ENCODE results near the gene IGFL1. TPM values are rescaled to one million over a fixed set of nuclear protein-coding genes. Genes with fewer than 3 reads are reported as not detected.

IGFL1 gene
- total RNA-seq, 4 donors from 2014 or later = 1.2 TPM; not detected in 3

DNA sequence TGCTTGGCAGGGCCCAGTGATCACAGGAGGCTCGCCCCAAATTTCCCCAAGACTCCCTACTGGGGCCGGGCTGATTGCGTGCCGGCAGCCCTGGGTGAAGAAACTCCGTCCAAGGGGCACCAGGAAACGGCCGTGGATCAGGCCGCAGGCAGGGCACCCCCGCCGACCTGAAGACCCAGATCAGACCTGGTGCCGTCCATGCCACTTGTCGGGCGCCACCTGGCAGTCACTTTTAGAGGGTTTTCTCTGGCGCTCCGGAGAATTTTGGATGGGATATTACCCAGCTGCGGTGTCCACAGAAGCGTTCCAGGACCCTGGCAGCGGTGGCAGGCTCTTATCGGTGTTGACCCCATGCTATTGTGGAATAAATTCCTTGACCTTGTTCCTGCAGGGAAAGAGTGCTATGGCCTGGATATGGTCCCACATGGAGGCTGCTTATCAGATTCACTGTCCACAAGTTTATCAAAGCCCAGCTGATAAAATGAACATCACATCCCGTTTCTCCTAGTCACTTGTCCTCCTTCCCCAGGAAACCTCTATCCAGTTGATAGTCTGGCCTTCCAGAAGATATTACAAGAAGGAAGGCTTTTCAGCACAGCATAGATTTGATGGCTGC is 43.3 kb upstream of the IGFL1 start:
- TF ChIP-seq POLR2AphosphoS5 (IDR thresholded peaks at IDR 0.05) = no peak
- TF ChIP-seq POLR2A (IDR thresholded peaks at IDR 0.05) = no peak
- no peak for TF ChIP-seq EP300 (IDR thresholded peaks at IDR 0.05)
- TF ChIP-seq, protein P1, sequence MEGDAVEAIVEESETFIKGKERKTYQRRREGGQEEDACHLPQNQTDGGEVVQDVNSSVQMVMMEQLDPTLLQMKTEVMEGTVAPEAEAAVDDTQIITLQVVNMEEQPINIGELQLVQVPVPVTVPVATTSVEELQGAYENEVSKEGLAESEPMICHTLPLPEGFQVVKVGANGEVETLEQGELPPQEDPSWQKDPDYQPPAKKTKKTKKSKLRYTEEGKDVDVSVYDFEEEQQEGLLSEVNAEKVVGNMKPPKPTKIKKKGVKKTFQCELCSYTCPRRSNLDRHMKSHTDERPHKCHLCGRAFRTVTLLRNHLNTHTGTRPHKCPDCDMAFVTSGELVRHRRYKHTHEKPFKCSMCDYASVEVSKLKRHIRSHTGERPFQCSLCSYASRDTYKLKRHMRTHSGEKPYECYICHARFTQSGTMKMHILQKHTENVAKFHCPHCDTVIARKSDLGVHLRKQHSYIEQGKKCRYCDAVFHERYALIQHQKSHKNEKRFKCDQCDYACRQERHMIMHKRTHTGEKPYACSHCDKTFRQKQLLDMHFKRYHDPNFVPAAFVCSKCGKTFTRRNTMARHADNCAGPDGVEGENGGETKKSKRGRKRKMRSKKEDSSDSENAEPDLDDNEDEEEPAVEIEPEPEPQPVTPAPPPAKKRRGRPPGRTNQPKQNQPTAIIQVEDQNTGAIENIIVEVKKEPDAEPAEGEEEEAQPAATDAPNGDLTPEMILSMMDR (IDR thresholded peaks at IDR 0.05) = no peak
- Histone ChIP-seq H3K36me3 (no peaks in the 10 kb centered on the region), H3K4me1 (no peaks in the 10 kb centered on the region), H3K27ac (no peak overlapping the region), H3K4me3 (no peak overlapping the region), H3K9me3 (no peaks in the 10 kb centered on the region), H3K27me3 (peaks cover 42% of the 10 kb centered on the region)
- no peak for ATAC-seq
- WGBS, 2 donors (ENCODE audit: low coverage in 1 of 2) = 46 to 74% methylated on average over 2 to 3 of the region's 20 CpGs

DNA sequence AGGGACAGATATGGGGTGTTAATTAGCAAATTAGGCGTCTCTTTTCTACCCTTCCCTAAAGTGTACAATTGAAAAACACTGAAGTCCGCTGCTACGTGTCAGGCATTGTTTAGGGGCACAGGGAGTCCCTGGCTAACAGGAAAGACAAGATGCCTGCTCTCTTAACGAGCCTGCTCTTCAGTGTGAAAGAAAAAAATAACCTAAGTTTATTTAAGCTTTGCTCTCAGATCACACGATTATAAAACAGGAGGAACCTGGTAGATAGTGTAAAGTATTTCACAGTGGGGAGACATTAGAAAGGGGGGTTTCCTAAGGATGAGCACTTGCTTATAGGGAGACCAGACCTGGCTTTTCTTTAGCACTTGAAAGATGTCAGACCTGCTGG is 42.8 kb upstream of the IGFL1 start:
- ATAC-seq = no peak
- Histone ChIP-seq H3K4me3 (no peak overlapping the region), H3K4me1 (no peaks in the 10 kb centered on the region), H3K27me3 (peaks cover 47% of the 10 kb centered on the region), H3K27ac (no peak overlapping the region), H3K9me3 (no peaks in the 10 kb centered on the region), H3K36me3 (no peaks in the 10 kb centered on the region)
- TF ChIP-seq POLR2A (IDR thresholded peaks at IDR 0.05) (no peak), EP300 (IDR thresholded peaks at IDR 0.05) (no peak), POLR2AphosphoS5 (IDR thresholded peaks at IDR 0.05) (no peak)
- TF ChIP-seq, protein P1 (IDR thresholded peaks at IDR 0.05) = no peak
- WGBS, 2 donors (ENCODE audit: low coverage in 1 of 2) = 17 to 19% methylated on average over 1 to 4 of the region's 5 CpGs

DNA sequence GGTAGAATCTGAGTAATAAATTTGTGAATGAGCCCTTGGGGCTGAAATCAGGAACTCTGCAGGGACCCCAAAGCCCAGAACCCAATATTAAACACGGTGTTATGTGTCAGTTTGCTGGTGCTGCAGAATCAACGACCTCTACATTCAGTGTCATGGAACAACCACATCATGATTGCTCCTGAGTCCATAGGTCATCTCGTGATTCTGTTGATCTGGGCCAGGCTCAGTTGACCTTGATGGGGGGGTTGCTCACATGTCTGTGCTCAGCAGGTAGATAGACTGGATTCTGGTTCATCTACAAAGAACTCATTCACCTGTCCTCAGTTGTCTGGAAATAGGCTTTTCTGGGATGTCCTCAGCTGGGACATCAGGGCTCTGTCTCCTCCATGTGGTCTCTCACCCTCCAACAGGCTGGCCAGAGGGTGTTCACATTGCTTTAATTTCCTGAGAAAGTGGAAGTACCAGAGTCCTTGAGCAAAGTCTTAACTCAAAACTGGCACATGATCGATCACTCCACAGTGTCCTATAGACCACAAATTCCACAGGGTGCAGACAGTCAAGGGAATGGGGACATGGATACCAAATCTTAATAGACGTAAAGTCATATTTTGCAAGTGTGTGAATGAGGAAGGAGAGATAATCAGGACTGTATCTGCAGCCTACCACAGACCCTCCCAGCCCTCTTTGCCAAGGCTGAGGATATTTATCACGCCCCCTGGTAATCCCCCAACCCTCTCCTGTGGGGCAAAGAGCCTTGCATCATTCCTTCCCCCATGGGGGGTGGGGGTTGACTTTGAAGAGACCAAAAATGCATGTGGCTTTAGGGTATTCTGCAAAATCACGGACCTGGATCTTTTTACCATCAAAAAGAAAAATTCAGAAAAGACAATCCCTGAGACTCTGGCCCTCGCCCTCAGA is 39.3 kb upstream of the IGFL1 start:
- H3K27me3 ChIP-seq = peaks cover 70% of the 10 kb centered on the region
- whole genome bisulfite sequencing, 2 donors (ENCODE audit: low coverage in 1 of 2) = 46 to 60% methylated on average over 1 to 4 of the region's 8 CpGs
- no peak for ATAC-seq
- H3K27ac ChIP-seq = no peak overlapping the region
- no peaks in the 10 kb centered on the region for H3K9me3 ChIP-seq
- H3K4me1 ChIP-seq = no peaks in the 10 kb centered on the region
- no peaks in the 10 kb centered on the region for H3K36me3 ChIP-seq
- no peak overlapping the region for H3K4me3 ChIP-seq
- TF ChIP-seq, protein P1 (IDR thresholded peaks at IDR 0.05) = no peak
- TF ChIP-seq EP300 (IDR thresholded peaks at IDR 0.05) (no peak), POLR2A (IDR thresholded peaks at IDR 0.05) (no peak), POLR2AphosphoS5 (IDR thresholded peaks at IDR 0.05) (no peak)

DNA sequence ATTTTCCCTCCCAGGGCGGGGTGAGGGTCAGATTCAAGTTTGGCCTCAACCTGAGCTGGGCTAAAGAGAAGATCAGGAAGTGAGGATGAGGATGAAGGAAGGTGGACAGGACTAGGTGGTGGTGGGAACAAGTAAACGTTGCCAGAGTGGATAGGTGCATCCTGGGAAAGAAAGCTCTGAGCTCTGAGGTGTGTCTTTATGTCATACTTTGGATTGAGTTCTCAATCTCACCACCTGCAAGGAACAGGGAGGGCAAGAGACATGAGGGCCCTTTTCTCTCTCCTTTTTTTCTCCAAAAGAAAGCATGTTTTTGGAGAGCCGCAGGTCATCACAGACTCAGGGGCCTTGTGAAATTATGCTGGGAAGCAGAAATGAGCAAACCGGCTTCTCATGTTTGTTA is 38.2 kb upstream of the IGFL1 start:
- H3K4me1 ChIP-seq = no peaks in the 10 kb centered on the region
- WGBS, 2 donors (ENCODE audit: low coverage in 1 of 2) = 58 to 82% methylated on average over 3 to 4 of the region's 4 CpGs
- no peak overlapping the region for H3K27ac ChIP-seq
- H3K9me3 ChIP-seq = no peaks in the 10 kb centered on the region
- no peak for ATAC-seq
- H3K4me3 ChIP-seq = no peak overlapping the region
- H3K36me3 ChIP-seq = no peaks in the 10 kb centered on the region
- peaks cover 74% of the 10 kb centered on the region for H3K27me3 ChIP-seq
- TF ChIP-seq EP300 (IDR thresholded peaks at IDR 0.05) = no peak
- TF ChIP-seq POLR2A (IDR thresholded peaks at IDR 0.05) = no peak
- TF ChIP-seq POLR2AphosphoS5 (IDR thresholded peaks at IDR 0.05) = no peak
- TF ChIP-seq, protein P1 (IDR thresholded peaks at IDR 0.05) = no peak

Measured in gastroesophageal sphincter (tissue), 4 donors.